ENCODE data around the gene UFC1. TPM values are rescaled to one million over a fixed set of nuclear protein-coding genes. Genes with fewer than 3 reads are reported as not detected.

UFC1 gene
- total and polyA plus RNA-seq, 2 experiments from 2014 or later, result 57.5 to 77.0 TPM

DNA sequence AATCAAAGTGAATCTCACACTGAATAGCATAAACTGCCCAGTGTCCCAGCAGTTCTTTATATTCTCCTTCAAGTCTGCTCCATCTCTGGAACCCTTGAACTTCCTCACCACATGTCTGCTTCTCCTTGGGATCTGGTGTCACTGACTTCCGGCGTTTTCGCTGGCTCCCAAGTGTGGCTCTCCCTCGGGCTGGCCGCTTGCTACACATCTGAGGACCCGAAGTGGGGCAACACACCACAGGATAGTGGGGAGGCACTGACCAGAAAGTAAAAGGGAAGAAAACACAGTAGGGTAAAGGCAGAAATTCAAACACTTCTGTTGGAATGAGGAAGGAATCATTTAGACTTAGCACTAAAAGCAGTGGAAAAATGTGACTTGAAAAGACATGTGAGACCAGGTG lies 30.8 kb upstream of the UFC1 start:
- ATAC-seq (no peak), DNase-seq (ENCODE audit: low spot score) (no peak)
- peaks cover 16% of the 10 kb centered on the region for H3K4me1 Mint-ChIP-seq
- Histone ChIP-seq H4K20me1 (replicated peaks; ENCODE audit: insufficient read depth) (peaks cover 4% of the 10 kb centered on the region; the same call in 1 of the 2 replicates), H3K79me2 (replicated peaks; ENCODE audit: insufficient read depth) (peaks cover 33% of the 10 kb centered on the region), H3K4me2 (no peak overlapping the region), H3K4me1 (ENCODE audit: insufficient read depth) (peaks cover 11% of the 10 kb centered on the region), H3K36me3 (ENCODE audit: insufficient read depth) (peaks cover 36% of the 10 kb centered on the region), H2AFZ (no peak overlapping the region), H3K4me3 (no peak overlapping the region), H3F3A (replicated peaks; ENCODE audit: low read depth) (peaks cover 37% of the 10 kb centered on the region), H3K9me2 (ENCODE audit: insufficient read depth) (no peaks in the 10 kb centered on the region), H3K27me3 (ENCODE audit: insufficient read depth) (no peaks in the 10 kb centered on the region), H3K27ac (ENCODE audit: low read depth) (no peak overlapping the region)
- H3K36me3 Mint-ChIP-seq (ENCODE audit: low read depth), result peaks cover 78% of the 10 kb centered on the region
- no peak overlapping the region for H3K27ac Mint-ChIP-seq
- TF ChIP-seq, protein P1, sequence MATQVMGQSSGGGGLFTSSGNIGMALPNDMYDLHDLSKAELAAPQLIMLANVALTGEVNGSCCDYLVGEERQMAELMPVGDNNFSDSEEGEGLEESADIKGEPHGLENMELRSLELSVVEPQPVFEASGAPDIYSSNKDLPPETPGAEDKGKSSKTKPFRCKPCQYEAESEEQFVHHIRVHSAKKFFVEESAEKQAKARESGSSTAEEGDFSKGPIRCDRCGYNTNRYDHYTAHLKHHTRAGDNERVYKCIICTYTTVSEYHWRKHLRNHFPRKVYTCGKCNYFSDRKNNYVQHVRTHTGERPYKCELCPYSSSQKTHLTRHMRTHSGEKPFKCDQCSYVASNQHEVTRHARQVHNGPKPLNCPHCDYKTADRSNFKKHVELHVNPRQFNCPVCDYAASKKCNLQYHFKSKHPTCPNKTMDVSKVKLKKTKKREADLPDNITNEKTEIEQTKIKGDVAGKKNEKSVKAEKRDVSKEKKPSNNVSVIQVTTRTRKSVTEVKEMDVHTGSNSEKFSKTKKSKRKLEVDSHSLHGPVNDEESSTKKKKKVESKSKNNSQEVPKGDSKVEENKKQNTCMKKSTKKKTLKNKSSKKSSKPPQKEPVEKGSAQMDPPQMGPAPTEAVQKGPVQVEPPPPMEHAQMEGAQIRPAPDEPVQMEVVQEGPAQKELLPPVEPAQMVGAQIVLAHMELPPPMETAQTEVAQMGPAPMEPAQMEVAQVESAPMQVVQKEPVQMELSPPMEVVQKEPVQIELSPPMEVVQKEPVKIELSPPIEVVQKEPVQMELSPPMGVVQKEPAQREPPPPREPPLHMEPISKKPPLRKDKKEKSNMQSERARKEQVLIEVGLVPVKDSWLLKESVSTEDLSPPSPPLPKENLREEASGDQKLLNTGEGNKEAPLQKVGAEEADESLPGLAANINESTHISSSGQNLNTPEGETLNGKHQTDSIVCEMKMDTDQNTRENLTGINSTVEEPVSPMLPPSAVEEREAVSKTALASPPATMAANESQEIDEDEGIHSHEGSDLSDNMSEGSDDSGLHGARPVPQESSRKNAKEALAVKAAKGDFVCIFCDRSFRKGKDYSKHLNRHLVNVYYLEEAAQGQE (IDR thresholded peaks at IDR 0.05; ENCODE audit: unreplicated experiment), result no peak
- no peak for TF ChIP-seq POLR2AphosphoS5 (IDR thresholded peaks at IDR 0.05; ENCODE audit: low read depth)
- TF ChIP-seq, protein P2, sequence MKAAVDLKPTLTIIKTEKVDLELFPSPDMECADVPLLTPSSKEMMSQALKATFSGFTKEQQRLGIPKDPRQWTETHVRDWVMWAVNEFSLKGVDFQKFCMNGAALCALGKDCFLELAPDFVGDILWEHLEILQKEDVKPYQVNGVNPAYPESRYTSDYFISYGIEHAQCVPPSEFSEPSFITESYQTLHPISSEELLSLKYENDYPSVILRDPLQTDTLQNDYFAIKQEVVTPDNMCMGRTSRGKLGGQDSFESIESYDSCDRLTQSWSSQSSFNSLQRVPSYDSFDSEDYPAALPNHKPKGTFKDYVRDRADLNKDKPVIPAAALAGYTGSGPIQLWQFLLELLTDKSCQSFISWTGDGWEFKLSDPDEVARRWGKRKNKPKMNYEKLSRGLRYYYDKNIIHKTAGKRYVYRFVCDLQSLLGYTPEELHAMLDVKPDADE (IDR thresholded peaks at IDR 0.05), result no peak
- TF ChIP-seq, protein P3, sequence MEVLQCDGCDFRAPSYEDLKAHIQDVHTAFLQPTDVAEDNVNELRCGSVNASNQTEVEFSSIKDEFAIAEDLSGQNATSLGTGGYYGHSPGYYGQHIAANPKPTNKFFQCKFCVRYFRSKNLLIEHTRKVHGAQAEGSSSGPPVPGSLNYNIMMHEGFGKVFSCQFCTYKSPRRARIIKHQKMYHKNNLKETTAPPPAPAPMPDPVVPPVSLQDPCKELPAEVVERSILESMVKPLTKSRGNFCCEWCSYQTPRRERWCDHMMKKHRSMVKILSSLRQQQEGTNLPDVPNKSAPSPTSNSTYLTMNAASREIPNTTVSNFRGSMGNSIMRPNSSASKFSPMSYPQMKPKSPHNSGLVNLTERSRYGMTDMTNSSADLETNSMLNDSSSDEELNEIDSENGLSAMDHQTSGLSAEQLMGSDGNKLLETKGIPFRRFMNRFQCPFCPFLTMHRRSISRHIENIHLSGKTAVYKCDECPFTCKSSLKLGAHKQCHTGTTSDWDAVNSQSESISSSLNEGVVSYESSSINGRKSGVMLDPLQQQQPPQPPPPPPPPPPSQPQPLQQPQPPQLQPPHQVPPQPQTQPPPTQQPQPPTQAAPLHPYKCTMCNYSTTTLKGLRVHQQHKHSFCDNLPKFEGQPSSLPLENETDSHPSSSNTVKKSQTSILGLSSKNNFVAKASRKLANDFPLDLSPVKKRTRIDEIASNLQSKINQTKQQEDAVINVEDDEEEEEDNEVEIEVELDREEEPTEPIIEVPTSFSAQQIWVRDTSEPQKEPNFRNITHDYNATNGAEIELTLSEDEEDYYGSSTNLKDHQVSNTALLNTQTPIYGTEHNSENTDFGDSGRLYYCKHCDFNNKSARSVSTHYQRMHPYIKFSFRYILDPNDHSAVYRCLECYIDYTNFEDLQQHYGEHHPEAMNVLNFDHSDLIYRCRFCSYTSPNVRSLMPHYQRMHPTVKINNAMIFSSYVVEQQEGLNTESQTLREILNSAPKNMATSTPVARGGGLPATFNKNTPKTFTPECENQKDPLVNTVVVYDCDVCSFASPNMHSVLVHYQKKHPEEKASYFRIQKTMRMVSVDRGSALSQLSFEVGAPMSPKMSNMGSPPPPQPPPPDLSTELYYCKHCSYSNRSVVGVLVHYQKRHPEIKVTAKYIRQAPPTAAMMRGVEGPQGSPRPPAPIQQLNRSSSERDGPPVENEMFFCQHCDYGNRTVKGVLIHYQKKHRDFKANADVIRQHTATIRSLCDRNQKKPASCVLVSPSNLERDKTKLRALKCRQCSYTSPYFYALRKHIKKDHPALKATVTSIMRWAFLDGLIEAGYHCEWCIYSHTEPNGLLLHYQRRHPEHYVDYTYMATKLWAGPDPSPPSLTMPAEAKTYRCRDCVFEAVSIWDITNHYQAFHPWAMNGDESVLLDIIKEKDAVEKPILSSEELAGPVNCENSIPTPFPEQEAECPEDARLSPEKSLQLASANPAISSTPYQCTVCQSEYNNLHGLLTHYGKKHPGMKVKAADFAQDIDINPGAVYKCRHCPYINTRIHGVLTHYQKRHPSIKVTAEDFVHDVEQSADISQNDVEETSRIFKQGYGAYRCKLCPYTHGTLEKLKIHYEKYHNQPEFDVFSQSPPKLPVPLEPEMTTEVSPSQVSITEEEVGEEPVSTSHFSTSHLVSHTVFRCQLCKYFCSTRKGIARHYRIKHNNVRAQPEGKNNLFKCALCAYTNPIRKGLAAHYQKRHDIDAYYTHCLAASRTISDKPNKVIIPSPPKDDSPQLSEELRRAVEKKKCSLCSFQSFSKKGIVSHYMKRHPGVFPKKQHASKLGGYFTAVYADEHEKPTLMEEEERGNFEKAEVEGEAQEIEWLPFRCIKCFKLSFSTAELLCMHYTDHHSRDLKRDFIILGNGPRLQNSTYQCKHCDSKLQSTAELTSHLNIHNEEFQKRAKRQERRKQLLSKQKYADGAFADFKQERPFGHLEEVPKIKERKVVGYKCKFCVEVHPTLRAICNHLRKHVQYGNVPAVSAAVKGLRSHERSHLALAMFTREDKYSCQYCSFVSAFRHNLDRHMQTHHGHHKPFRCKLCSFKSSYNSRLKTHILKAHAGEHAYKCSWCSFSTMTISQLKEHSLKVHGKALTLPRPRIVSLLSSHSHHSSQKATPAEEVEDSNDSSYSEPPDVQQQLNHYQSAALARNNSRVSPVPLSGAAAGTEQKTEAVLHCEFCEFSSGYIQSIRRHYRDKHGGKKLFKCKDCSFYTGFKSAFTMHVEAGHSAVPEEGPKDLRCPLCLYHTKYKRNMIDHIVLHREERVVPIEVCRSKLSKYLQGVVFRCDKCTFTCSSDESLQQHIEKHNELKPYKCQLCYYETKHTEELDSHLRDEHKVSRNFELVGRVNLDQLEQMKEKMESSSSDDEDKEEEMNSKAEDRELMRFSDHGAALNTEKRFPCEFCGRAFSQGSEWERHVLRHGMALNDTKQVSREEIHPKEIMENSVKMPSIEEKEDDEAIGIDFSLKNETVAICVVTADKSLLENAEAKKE (CRISPR knock-in tag; IDR thresholded peaks at IDR 0.05), result no peak
- no peak for TF ChIP-seq JUNB (IDR thresholded peaks at IDR 0.05; ENCODE audit: unreplicated experiment)
- no peak for TF ChIP-seq EZH2 (IDR thresholded peaks at IDR 0.05; ENCODE audit: low read depth, unreplicated experiment)
- no peak for TF ChIP-seq ZNF114 (CRISPR knock-in tag; IDR thresholded peaks at IDR 0.05)
- no peak for TF ChIP-seq STAT1 (IDR thresholded peaks at IDR 0.05; ENCODE audit: unreplicated experiment)
- no peaks in the 10 kb centered on the region for H3K9me3 Mint-ChIP-seq
- no peak overlapping the region for H3K4me3 Mint-ChIP-seq
- peaks cover 19% of the 10 kb centered on the region for H3K27me3 Mint-ChIP-seq (ENCODE audit: insufficient read depth, low read depth, poor library complexity)
